C4-2B (cell line): ENCODE results near the gene HTT.

Experiments
- H3K27ac ChIP-seq: fragments of 450-650 bp; 2 replicates; pipeline ENCODE4 v1.5.1; 2017
- ZFX ChIP-seq: fragments of 450-650 bp; IDR thresholded peaks from 2 replicates; pipeline ENCODE4 v1.6.1; 2017
- TF ChIP-seq, protein P1 (sequence below): fragments of 450-650 bp; conservative IDR thresholded peaks from 2 replicates; pipeline ENCODE4 v1.5.1; 2017; ENCODE audit warnings: mild to moderate bottlenecking

Gene HTT

GRCh38 chr4:3239998-3240920, 165.8 kb downstream of the HTT start:
- TF ChIP-seq, protein P1, sequence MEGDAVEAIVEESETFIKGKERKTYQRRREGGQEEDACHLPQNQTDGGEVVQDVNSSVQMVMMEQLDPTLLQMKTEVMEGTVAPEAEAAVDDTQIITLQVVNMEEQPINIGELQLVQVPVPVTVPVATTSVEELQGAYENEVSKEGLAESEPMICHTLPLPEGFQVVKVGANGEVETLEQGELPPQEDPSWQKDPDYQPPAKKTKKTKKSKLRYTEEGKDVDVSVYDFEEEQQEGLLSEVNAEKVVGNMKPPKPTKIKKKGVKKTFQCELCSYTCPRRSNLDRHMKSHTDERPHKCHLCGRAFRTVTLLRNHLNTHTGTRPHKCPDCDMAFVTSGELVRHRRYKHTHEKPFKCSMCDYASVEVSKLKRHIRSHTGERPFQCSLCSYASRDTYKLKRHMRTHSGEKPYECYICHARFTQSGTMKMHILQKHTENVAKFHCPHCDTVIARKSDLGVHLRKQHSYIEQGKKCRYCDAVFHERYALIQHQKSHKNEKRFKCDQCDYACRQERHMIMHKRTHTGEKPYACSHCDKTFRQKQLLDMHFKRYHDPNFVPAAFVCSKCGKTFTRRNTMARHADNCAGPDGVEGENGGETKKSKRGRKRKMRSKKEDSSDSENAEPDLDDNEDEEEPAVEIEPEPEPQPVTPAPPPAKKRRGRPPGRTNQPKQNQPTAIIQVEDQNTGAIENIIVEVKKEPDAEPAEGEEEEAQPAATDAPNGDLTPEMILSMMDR, result no peak
- TF ChIP-seq ZFX, result no peak
- no peak overlapping the region for H3K27ac ChIP-seq

DNA sequence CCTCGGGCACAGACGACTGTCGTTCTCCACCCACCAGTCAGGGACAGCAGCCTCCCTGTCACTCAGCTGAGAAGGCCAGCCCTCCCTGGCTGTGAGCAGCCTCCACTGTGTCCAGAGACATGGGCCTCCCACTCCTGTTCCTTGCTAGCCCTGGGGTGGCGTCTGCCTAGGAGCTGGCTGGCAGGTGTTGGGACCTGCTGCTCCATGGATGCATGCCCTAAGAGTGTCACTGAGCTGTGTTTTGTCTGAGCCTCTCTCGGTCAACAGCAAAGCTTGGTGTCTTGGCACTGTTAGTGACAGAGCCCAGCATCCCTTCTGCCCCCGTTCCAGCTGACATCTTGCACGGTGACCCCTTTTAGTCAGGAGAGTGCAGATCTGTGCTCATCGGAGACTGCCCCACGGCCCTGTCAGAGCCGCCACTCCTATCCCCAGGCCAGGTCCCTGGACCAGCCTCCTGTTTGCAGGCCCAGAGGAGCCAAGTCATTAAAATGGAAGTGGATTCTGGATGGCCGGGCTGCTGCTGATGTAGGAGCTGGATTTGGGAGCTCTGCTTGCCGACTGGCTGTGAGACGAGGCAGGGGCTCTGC, 166.5 kb downstream of the HTT start:
- TF ChIP-seq, protein P1, result no peak
- TF ChIP-seq ZFX, result no peak
- H3K27ac ChIP-seq, result no peak overlapping the region

- no peak overlapping the region for H3K27ac ChIP-seq
- TF ChIP-seq ZFX, result no peak
- TF ChIP-seq, protein P1, result no peak
These were observed 167.5 kb downstream of the HTT start for GRCh38 chr4:3241898-3242524.

GRCh38 chr4:3243136-3243780, 168.8 kb downstream of the HTT start:
- no peak overlapping the region for H3K27ac ChIP-seq
- TF ChIP-seq, protein P1, result no peak
- TF ChIP-seq ZFX, result no peak

DNA sequence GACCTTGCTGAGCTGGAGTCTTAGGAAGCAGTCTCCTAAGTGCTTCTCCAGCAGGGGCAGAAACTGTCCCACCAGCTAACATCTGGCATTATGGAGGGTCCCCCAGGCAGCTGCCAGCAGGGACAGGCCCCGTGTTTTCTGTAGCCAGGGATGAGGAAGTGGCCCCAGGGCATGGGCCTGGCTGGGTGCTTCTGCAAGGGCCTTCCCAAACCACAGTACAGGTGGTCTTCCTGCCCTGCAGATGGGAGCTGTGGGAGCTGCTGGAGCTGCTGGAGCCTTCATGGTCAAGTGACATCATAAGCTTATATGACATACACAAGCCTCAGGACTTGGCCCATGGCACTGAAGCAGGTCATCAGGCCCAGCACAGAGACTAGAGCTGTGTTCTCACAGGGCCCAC, 169.5 kb downstream of the HTT start:
- H3K27ac ChIP-seq, result no peak overlapping the region
- TF ChIP-seq, protein P1, result no peak
- TF ChIP-seq ZFX, result no peak

DNA sequence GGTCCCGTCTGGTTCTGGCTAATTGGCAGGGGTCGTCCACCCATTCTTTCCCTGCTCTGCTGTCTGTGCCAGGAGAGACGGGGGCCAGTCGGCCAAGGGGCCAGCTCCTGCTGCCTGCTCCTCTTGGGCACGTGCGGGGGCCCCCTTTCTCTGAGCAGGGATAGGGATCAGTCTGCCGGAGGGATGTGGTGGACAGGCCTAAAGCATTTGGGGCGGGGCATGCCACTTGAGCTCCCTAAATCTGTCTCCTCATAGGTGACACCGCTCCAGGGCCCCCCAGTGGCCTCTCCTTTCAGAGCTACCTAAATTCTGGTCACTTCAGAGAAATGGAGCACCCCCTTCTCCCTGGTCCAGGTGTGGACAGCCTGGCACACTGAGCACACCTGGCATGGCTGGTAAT, 170.3 kb downstream of the HTT start:
- no peak for TF ChIP-seq ZFX
- TF ChIP-seq, protein P1, result no peak
- H3K27ac ChIP-seq, result no peak overlapping the region

DNA sequence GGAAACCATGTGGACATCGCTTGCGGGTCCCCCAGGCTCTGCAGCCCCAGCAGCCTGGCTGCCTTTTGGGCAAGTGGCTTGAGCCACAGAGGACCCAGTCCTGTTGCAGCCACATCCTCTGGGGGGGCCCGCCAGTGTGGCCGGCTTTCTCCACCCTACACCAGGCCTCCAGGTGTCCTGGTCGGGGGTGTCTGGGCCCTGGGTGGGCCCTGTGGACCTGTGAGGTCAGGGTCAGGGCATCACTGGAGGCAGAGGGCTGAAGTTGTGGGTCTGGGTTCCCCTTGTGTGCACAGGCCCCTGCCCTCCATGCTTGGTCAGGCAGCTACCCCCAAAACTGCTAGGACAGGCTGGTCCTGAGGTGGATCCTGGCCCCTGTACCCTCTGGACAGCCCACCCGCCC, 171.2 kb downstream of the HTT start:
- TF ChIP-seq, protein P1, result no peak
- TF ChIP-seq ZFX, result no peak
- no peak overlapping the region for H3K27ac ChIP-seq
